Measurements from ENCODE around the gene PPP3CA. TPM values are rescaled to one million over a fixed set of nuclear protein-coding genes. Genes with fewer than 3 reads are reported as not detected.

The PPP3CA gene
- total RNA-seq, 1 experiment from 2014 or later: 40.2 TPM

DNA sequence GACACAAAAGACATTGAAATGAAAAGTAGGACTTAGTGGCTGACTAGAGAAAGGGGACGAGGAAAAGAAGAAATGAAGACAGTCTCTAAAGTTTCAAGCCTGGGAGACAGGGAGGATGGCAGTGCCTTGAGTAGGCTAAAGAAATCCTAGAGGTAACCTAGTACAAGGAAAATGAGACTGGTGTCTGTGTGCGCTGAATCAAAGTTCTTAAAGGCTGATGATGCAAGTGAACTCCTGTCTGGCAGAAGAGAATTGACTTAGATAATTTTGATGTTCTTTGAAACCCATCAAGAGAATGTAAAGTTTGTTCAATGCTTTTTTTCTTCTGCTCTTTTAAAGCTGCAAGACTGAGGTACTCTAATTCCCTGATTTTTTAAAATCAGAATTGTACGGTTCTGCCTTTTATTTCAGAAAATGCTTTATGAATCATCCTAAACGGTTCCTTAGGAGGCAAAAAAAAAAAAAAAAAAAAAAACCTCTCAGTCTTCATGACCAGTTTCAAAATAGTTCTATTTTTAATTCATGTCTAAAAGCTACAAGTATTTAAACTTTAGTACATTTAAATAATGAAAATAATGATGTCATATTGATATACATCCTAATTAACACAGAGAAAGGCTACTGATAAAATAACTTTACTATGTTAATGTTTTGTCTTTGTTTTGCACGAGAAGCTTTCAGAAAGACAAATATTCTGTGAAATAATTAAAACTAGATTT lies 189.8 kb downstream of the PPP3CA start:
- H3K9me2 ChIP-seq (ENCODE audit: insufficient read depth): no peaks in the 10 kb centered on the region
- no peak overlapping the region for H3K27ac ChIP-seq
- no peaks in the 10 kb centered on the region for H3K27me3 ChIP-seq (ENCODE audit: insufficient read depth, low read depth)
- POLR2A ChIA-PET (ENCODE audit: unreplicated experiment): no interaction called here
- intact Hi-C loops (cut with micrococcal nuclease; ENCODE audit: unreplicated experiment): no loop called here
- CTCF ChIA-PET: no interaction called here
- H3K36me3 ChIP-seq (ENCODE audit: low read depth): no peaks in the 10 kb centered on the region
- H2AFZ ChIP-seq: no peak overlapping the region
- BruUV-seq (replicated peaks): no TSS peak
- DNase-seq: no peak
- H3K4me3 ChIP-seq: no peak overlapping the region
- no peaks in the 10 kb centered on the region for H3K9me3 ChIP-seq (ENCODE audit: insufficient read depth, low read depth)
- no peak overlapping the region for H3K4me2 ChIP-seq
- no peaks in the 10 kb centered on the region for H3F3A ChIP-seq (ENCODE audit: insufficient read depth, low read depth)
- peaks cover 9% of the 10 kb centered on the region; the same call in 1 of the 2 replicates for H3K4me1 ChIP-seq (replicated peaks; ENCODE audit: insufficient read depth)
- no peaks in the 10 kb centered on the region for H4K20me1 ChIP-seq (ENCODE audit: insufficient read depth)
- no peak for TF ChIP-seq EZH2 (IDR thresholded peaks at IDR 0.05; ENCODE audit: low read depth)
- TF ChIP-seq, protein P1, sequence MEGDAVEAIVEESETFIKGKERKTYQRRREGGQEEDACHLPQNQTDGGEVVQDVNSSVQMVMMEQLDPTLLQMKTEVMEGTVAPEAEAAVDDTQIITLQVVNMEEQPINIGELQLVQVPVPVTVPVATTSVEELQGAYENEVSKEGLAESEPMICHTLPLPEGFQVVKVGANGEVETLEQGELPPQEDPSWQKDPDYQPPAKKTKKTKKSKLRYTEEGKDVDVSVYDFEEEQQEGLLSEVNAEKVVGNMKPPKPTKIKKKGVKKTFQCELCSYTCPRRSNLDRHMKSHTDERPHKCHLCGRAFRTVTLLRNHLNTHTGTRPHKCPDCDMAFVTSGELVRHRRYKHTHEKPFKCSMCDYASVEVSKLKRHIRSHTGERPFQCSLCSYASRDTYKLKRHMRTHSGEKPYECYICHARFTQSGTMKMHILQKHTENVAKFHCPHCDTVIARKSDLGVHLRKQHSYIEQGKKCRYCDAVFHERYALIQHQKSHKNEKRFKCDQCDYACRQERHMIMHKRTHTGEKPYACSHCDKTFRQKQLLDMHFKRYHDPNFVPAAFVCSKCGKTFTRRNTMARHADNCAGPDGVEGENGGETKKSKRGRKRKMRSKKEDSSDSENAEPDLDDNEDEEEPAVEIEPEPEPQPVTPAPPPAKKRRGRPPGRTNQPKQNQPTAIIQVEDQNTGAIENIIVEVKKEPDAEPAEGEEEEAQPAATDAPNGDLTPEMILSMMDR (conservative IDR thresholded peaks at IDR 0.05): no peak
- H3K79me2 ChIP-seq (ENCODE audit: low read depth): no peaks in the 10 kb centered on the region

DNA sequence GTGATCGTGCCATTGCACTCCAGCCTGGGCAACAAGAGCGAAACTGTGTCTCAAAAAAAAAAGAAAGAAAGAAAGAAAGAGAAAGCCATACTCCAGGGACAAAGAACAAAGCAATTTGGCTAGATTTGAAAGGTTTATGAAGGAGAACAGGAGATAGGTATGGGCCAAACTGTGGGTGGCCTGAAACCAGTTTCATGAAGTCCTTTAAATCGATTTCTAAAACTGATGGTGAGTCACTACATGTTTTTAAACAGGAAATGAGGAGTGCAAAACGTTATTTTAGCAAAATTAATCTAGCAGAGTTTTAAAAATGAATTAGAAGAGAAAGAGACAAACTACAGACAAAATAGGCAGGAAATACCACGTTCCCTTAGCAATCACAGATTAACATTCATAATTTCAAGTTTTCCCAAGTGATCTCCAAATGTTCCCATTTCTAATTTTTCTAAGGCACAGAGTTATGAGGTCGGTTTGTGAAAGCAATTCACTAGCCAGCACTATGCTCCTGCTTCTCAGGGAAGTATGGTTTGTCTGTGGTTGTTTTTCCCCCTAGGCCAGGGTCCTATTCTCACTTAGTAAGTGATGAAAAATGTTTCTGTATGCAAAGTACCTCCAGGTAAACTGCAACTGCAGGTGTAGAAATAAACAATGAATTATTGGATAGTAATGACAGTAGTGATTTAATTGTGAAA lies 190.6 kb downstream of the PPP3CA start:
- H3F3A ChIP-seq (ENCODE audit: insufficient read depth, low read depth): no peaks in the 10 kb centered on the region
- H3K4me3 ChIP-seq: no peak overlapping the region
- no peak for TF ChIP-seq EZH2 (IDR thresholded peaks at IDR 0.05; ENCODE audit: low read depth)
- TF ChIP-seq, protein P1 (conservative IDR thresholded peaks at IDR 0.05): no peak
- no TSS peak for BruUV-seq (replicated peaks)
- no peaks in the 10 kb centered on the region for H3K79me2 ChIP-seq (ENCODE audit: low read depth)
- H3K9me2 ChIP-seq (ENCODE audit: insufficient read depth): no peaks in the 10 kb centered on the region
- no peak for DNase-seq
- CTCF ChIA-PET: no interaction called here
- POLR2A ChIA-PET (ENCODE audit: unreplicated experiment): no interaction called here
- no peak overlapping the region for H3K27ac ChIP-seq
- H2AFZ ChIP-seq: no peak overlapping the region
- H3K27me3 ChIP-seq (ENCODE audit: insufficient read depth, low read depth): no peaks in the 10 kb centered on the region
- H3K4me1 ChIP-seq (replicated peaks; ENCODE audit: insufficient read depth): peaks cover 9% of the 10 kb centered on the region; the same call in 1 of the 2 replicates
- H3K4me2 ChIP-seq: no peak overlapping the region
- intact Hi-C loops (cut with micrococcal nuclease; ENCODE audit: unreplicated experiment): no loop called here
- H4K20me1 ChIP-seq (ENCODE audit: insufficient read depth): no peaks in the 10 kb centered on the region
- no peaks in the 10 kb centered on the region for H3K36me3 ChIP-seq (ENCODE audit: low read depth)
- no peaks in the 10 kb centered on the region for H3K9me3 ChIP-seq (ENCODE audit: insufficient read depth, low read depth)

DNA sequence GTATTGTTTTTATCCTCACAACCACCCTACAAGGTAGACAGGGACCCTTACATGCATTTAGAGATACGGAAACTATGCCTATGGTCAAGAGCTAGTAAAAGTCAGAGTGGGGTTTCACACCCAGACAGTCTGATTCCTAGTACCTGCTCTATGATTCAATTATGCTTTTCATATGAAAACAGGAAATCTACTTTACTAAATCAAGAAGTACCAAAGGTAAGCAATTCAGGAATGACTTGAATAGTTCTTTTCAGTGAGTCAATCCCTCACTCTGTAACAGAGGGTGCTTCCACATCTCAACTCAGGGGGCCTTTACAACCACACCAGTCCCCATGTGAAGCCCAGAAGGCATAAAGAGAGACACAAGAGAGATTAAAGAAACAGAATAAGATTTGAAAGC lies 191.4 kb downstream of the PPP3CA start:
- Histone ChIP-seq H4K20me1 (ENCODE audit: insufficient read depth) (no peaks in the 10 kb centered on the region), H3K36me3 (ENCODE audit: low read depth) (no peaks in the 10 kb centered on the region), H3K4me1 (replicated peaks; ENCODE audit: insufficient read depth) (peaks cover 9% of the 10 kb centered on the region; the same call in 1 of the 2 replicates), H3K79me2 (ENCODE audit: low read depth) (no peaks in the 10 kb centered on the region), H2AFZ (no peak overlapping the region), H3K4me2 (no peak overlapping the region), H3K9me3 (ENCODE audit: insufficient read depth, low read depth) (no peaks in the 10 kb centered on the region), H3K4me3 (no peak overlapping the region), H3K9me2 (ENCODE audit: insufficient read depth) (no peaks in the 10 kb centered on the region), H3F3A (ENCODE audit: insufficient read depth, low read depth) (no peaks in the 10 kb centered on the region), H3K27ac (no peak overlapping the region), H3K27me3 (ENCODE audit: insufficient read depth, low read depth) (no peaks in the 10 kb centered on the region)
- no peak for TF ChIP-seq EZH2 (IDR thresholded peaks at IDR 0.05; ENCODE audit: low read depth)
- TF ChIP-seq, protein P1 (conservative IDR thresholded peaks at IDR 0.05): no peak
- CTCF ChIA-PET: no interaction called here
- BruUV-seq (replicated peaks): no TSS peak
- POLR2A ChIA-PET (ENCODE audit: unreplicated experiment): no interaction called here
- no peak for DNase-seq
- intact Hi-C loops (cut with micrococcal nuclease; ENCODE audit: unreplicated experiment): no loop called here
